ENCODE measurements around the gene STRADA.

The STRADA gene

GRCh38 chr17:63681530-63681929, 60.1 kb downstream of the STRADA start:
- no peak for DNase-seq

GRCh38 chr17:63680700-63681099, 60.9 kb downstream of the STRADA start:
- DNase-seq, result no peak

GRCh38 chr17:63679214-63679613, 62.4 kb downstream of the STRADA start:
- DNase-seq, result no peak

- no peak for DNase-seq
Observed at GRCh38 chr17:63676584-63676983, 65.0 kb downstream of the STRADA start.

GRCh38 chr17:63675607-63676546, 65.7 kb downstream of the STRADA start:
- no peak for DNase-seq

- no peak for DNase-seq
Observed at GRCh38 chr17:63675231-63675606, 66.4 kb downstream of the STRADA start.

GRCh38 chr17:63672856-63673255, 68.7 kb downstream of the STRADA start:
- DNase-seq, result no peak

GRCh38 chr17:63665527-63666214, 75.9 kb downstream of the STRADA start:
- no peak for DNase-seq

- no peak for DNase-seq
Observed at GRCh38 chr17:63659850-63660249, 81.7 kb downstream of the STRADA start.

- DNase-seq, result no peak
Observed at GRCh38 chr17:63658366-63658765, 83.2 kb downstream of the STRADA start.

GRCh38 chr17:63657786-63658185, 83.8 kb downstream of the STRADA start:
- DNase-seq, result no peak

GRCh38 chr17:63653050-63653449, 88.5 kb downstream of the STRADA start:
- no peak for DNase-seq
